T-helper 1 cell treated with Interleukin-12 subunit alpha and Interleukin-12 subunit beta and Interleukin-4 antibody, amounts not matched to agents 30 ng/mL and 1 ng/mL, for 36 hours (primary cell): Measurements from ENCODE around the gene L2HGDH. TPM values are rescaled to one million over a fixed set of nuclear protein-coding genes. Genes with fewer than 3 reads are reported as not detected.

ENCODE experiments used
- intact Hi-C: fragments of 100-400 bp; cut with micrococcal nuclease; formaldehyde crosslinking; loops from one replicate; pipeline ENCODE4 v1.15.1; 2024
- total RNA-seq: library from RNA; stranded (reverse); gene quantifications from 2 replicates; pipeline ENCODE4 v1.2.3, GENCODE V29; 2022

Gene L2HGDH
- total RNA-seq, 1 donor from 2014 or later, result 11.6 TPM

DNA sequence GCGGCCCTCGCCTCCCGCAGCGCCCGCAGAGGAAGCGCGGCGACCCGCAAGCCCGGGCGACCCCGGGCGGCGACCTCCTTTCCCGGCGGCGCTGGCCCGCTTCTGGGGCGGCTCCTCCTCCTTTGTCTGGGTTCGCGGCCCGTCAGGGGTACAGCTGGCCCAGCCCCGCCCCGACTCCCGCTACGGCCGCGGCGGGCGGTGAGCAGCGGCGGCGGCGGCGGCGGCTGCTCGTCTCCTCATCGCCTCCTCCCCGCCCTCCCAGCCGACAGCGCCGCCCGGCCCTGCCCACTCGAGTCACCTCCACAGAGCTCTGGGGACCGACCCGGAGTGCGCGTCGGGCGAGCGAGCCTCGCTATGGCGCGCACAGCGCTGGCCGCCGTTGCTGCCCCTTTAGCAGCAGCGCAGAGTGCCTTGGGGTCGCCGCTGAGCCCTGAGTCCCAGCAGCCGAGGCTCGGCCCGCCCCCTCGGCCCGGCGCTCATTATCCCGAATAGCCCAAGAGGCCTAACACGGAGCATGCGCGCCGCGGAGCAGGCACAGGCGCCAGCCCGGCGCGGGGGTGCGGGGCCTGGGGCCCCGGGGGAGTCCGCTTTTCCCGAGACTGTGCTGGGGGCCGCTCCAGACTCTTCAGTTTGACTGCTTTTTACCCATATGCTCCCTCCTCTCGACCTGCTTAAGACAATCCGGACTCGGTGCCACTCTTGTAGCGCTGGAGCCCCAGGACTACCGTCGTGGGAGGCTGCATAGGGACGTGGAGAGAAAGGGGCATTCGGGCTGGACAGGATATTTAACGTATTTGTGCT lies 80.4 kb downstream of the L2HGDH start, which contains the start of gene SOS2:
SOS2 (minus strand) TSS at position 104 of the 801 bp plus-strand sequence. CDS start 295 bp downstream, outside the sequence.
- intact Hi-C loops, result loop anchor here (1.0 to 5.0 kb wide), 13 partner anchors 81 to 1616 kb away; partner anchors contain the start of genes DMAC2L, KLHDC2, L2HGDH and MAP4K5

DNA sequence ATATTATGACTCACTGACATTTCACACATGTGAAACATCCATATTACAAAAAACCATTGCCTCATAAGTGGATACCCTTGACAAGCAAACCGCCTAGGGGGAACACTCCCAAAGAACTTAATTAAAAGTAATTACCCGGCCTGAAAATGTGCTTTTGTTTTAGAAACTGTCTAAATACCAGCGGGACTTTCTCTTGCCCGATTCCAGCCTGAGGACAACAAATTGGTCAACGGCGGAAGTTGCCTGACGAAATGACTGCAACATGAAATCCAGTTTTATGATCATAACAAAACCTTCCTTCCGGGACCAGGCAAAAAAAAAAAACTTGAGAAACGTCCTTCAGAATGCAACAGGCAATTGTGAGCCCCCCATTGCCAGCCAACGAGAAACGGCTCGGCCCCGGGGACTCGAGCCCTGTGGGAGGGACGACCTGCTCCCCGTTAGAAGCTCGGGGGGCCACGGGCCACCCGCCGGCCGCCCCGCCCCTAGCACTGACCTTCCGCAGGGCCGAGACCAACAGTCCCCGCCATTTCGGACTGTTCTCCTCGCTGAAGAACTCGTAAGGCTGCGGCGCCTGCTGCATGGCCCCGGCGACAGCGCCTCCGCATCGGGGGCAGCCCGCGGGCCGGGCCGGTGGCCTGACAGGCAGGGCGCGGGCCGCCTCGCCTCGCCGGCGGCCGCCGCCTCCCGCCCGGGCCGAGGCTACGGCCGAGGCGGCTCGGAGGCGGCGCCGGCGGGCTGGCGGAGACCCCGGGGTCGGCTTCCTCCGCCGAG lies 81.1 kb downstream of the L2HGDH start:
- intact Hi-C loops, result loop anchor here (1.0 to 5.0 kb wide), 17 partner anchors 81 to 1616 kb away; partner anchors contain the start of genes DMAC2L, KLHDC2, L2HGDH and MAP4K5

DNA sequence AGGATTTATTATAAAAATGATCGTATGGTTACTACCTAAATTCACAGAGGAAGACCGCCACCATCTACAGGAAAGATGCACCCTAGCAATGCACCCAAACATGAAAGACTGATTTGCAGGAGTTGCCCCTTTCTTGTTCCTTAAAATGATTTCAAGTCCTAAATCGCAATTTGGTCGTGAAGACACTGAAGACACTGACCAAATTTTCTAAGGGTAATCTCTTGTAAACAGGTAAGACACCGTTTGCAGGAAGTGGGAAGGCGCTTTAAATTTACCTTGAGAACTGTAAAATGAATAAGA lies 81.7 kb downstream of the L2HGDH start:
- intact Hi-C loops, result loop anchor here (1.0 to 5.0 kb wide), 13 partner anchors 90 to 1617 kb away; partner anchors contain the start of genes KLHDC2, MAP4K5, MGAT2 and NIN

DNA sequence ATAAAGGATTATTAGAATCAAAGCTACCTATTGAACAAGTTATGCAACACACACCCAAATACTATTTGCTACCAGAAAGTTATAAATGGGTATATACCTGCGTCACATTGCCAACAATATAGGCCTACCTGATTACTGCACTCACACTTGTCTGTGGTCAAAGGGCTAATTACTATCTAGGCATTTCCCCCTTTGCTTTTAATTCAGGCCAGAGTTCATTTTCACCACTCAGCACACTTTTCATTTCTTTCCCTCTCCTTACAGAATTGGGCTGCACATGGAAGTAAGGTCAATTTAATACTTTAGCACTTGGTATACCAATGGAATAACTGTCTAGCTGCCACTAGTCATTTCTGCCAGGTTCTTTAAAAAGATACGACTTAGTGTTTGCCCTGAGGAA lies 82.3 kb downstream of the L2HGDH start:
- intact Hi-C loops, result loop anchor here (1.0 to 5.0 kb wide), 13 partner anchors 91 to 1618 kb away; partner anchors contain the start of genes KLHDC2, MAP4K5, MGAT2 and NIN

DNA sequence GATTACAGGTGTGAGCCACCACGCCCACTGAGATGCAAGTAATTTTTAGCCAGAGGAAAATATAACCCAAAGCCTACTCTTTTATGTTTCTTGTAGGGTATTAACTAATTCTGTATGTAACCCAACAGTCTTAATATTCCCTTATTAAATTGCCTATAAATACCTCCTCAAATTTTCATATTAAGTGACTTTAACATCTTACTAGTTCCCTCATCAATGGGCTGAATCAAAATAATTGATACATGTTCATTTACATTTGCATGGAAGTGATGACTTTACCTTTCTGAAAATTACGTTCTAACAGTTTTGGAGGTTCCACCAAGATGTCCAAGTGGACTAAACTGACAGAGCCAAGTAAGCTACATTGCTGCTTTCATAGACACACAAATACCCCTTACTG lies 83.7 kb downstream of the L2HGDH start:
- intact Hi-C loops, result no loop called here

DNA sequence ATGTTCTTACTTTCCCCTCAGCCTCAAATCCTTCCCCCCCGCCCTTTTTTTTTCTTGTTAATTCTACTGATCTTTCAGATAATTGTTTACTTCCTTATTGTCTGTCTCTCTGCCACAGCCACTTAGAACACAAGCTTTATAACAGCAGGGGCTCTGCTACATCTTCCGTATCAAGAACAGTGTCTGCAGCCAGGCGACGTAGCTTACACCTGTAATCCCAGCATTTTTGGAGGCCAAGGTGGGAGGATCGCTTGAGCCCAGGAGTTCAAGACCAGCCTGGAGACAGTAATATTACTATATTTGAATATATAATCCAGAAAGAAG lies 86.1 kb downstream of the L2HGDH start:
- intact Hi-C loops, result no loop called here

DNA sequence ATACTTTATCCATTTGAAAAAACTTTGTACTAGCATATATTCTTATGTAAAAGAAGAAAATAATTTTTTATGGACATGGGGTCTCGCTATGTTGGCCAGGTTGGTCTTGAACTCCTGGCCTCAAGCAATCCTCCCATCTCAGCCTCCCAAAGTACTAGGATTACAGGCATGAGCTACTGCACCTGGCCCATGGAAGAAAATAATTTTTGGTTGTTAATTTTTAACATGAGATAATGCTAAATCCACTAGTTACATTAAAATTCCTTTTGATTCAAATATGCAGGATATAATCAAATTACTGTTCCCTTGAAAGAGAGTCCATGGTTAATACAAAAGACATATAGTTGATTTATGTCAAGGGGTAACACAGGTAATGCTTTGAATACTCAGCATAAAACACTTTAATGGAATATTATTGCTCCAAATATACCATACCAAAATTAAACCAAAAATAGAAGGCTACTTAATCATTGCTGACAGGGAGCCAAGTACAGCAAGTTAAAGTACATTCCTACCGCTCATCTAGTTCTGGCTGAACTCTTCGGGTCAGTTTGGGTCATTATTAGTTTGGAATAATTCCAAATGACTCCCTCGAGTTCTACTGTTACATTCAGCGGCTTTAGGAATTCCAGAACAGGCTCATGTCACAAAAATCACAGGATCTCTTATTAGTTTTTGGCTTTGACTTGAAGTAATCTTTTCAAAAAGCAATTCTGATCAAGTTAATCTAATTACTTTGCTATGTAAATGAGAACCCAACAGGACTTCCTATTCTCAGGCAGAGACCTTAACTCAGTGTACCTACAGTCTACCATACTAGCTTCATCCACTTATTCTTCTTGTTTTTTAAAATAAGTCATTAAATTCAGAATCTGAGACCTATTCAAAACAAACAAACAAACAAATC lies 86.7 kb downstream of the L2HGDH start:
- intact Hi-C loops, result no loop called here

DNA sequence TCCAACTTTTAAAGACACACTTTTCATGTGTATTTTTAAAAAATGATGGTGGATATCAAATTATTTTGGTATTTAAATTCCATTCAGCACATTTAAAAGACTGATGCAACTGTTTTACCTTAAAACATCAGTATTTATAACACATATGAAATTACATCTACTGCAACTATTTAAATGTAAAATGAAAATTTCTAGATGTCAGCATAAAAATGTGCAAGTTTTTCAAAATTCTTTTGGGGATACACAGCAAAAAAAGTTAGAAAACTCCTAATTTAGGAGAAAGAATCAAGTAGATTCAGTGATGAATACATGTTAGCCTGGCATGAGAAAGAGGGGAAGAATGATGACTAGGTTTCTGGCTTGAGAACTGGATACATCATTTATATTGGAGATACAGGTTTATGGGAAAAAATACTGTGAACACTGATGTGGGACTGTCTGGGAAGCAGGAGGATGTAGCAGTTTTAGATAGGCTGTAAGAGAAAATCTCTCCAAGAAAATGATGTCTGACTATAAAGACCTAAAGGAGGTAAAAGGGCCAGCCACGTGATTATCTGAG lies 89.9 kb downstream of the L2HGDH start:
- intact Hi-C loops, result no loop called here

DNA sequence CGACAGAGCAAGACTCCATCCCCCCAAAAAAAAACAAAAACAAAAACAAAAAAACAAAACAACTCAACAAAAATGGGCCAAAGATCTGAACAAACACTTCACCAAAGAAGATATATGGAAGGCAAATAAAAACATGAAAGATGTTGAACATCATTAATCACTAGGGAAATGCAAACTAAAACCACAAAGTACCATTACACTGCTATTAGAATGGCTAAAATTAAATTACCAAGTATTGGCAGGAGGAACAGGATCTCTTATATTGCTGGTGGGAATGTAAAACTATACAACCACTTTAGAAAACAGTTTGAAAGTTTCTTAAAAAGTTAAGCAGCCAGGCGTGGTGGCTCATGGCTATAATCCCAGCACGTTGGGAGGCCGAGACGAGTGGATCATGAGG lies 93.5 kb downstream of the L2HGDH start:
- intact Hi-C loops, result no loop called here

DNA sequence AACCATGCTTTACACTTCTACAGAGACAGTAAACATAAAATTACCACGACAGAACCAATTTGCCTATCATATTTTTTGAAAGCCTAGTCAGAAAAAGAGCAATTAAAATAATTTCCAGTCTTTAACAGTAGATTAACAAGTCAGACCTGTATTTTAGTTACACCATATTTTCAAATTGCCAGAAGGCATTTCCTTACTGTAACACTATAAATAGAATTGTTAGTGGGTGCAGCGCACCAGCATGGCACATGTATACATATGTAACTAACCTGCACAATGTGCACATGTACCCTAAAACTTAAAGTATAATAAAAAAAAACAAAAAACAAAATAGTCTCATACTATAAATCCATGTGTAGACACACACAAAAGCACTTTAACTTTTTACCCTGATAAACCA lies 96.6 kb downstream of the L2HGDH start:
- intact Hi-C loops, result no loop called here

DNA sequence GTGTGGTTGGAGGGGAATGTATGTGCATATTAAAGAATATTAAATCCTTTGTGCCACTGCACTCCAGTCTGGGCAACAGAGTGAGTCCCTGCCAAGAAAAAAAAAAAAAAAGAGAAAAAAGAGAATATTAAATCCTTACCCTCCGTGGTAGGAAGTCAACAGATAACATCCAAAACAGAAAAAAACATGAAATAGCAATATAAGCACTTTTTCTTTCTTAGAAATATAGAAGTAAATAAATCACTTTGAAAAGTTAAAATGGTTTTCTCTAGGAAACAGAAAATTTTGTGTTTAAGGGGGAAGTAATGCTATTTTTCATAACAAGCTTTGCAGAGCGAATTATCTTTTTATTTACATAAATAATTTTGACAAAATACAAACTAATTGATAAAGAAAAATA lies 98.2 kb downstream of the L2HGDH start:
- intact Hi-C loops, result no loop called here

DNA sequence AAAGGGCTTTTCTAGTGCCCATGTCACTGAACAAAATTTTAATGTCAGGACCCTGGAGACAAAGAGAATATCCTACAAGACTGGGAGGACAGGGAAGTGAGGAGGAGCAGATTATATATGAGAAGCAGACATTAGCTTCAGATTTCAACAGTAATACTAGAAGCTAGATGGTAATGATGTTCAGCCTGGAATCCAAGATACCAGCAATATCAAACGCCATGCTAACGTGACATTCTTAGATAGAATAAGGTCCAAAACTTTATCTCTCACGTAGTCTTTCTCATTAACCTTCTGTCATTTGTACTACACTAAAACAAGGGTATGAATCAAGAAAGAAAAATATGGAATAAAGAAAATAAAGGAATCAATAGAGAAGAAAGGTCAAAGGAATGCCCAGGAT lies 99.3 kb downstream of the L2HGDH start:
- intact Hi-C loops, result no loop called here

DNA sequence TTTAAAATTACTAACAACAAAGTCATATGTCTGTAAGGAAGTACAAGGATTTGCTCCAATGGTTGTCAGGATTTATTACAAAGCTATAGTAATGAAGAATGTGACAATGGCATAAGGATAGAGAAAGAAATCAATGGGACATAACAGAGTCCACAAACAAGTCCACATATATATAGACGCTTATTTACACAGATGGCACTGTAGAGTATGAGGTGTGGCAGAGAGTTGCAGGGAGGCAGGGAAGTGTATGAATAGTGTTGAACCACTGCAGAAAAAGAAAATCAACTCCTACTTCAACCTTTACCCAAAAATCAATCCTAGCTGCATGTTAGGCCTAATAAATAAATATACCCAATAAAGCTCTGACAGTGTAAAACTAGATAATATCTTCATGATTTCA lies 102.0 kb downstream of the L2HGDH start:
- intact Hi-C loops, result no loop called here

DNA sequence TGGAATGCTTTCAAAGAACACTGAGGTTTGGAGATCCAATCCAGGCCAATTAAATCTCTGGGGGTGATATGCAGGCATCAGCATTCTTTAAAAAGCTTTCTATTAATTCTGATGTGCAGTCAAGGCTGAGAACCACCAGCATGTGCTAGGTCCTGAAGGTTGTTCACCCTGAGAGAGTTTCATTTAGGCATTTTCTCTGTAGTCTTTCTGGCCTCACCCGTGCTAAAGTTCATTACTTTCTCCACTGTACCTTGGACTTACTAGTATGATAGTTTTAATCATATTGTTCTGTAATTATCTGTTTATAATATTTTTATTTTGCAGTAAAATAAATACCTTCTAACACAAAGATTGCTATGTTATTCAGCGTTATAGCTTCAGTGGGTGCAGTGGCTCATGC lies 113.5 kb downstream of the L2HGDH start:
- intact Hi-C loops, result no loop called here

DNA sequence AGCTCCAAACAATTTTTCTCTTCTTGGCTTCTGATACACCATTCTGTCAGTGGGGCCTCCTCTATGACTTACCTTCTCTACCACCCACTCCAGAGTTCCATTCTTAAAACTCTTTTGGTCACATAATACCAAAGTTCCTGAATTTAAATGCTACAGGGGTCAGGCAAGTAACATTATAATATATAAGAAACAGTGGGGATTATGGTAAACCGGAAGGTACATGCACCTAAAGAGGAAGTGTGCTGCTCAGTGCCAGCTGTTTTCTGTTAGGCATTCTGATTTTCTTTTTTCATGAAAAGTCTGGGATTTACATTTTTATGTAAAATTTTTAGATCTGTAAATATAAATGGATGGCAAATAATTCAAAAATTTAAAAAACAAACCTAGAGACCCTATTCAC lies 120.5 kb downstream of the L2HGDH start:
- intact Hi-C loops, result no loop called here

Other genes starting within 250 kb of the L2HGDH start
- 11.5 and 12.1 TPM in 2 replicates for gene VCPKMT, start 195.7 kb downstream of the L2HGDH start, total RNA-seq
- 20.7 and 23.5 TPM in 2 replicates for gene SOS2, start 80.7 kb downstream of the L2HGDH start, total RNA-seq
- 15.6 and 16.9 TPM in 2 replicates for gene DMAC2L, start 95 bp upstream of the L2HGDH start, total RNA-seq
- 7.5 and 9.9 TPM in 2 replicates for gene CDKL1, start 84.7 kb upstream of the L2HGDH start, total RNA-seq
- 20.6 and 22.0 TPM in 2 replicates for gene MAP4K5, start 220.3 kb upstream of the L2HGDH start, total RNA-seq
- gene ATL1, start 247.9 kb upstream of the L2HGDH start, total RNA-seq, result 0.56 and 1.5 TPM in 2 replicates